Adrenal gland (tissue), 5 donors: Measurements from ENCODE around the gene SPATS1.

Source experiments
- POLR2A ChIP-seq, 2 donors: fragments of 450-650 bp; IDR thresholded peaks; one replicate each; pipeline ENCODE4 v1.6.1; 2017; ENCODE audit warnings: antibody characterized with exemption in 2 of 2, mild to moderate bottlenecking in 2 of 2, moderate library complexity in 1 of 2
- TF ChIP-seq, protein P1 (sequence below), 6 experiments: fragments of 450-650 bp in 4 of 6; fragments of 200-600 bp in 2 of 6; sonication (generic) in 1 of 6; IDR thresholded peaks; 1 replicate in 5 of 6; 2 replicates in 1 of 6; pipeline versions ENCODE4 v1.5.1 to v1.8.0; 2016 to 2021; ENCODE audit warnings: antibody characterized with exemption in 6 of 6, mild to moderate bottlenecking in 2 of 6, moderate library complexity in 1 of 6
- donor health status: DM: no; HTN: no; CAD: no.

DNA sequence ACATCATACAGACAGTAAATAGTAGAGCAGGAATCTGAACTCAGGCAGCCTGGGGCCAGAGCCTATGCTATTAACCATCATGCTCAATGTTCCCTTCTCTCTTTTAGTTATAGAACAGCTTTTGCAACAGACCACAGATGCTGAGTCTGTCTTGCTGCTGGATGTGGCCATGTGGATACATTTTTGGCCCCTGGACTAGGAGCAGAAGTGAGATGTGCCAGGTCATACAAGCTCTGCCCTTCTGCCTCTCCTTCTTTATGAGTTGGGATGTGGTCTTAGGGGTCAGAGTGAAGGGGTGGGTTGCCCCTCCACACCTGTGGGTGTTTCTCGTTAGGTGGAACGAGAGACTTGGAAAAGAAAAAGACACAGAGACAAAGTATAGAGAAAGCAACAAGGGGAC, 14.7 kb upstream of the SPATS1 start:
- TF ChIP-seq, protein P1, sequence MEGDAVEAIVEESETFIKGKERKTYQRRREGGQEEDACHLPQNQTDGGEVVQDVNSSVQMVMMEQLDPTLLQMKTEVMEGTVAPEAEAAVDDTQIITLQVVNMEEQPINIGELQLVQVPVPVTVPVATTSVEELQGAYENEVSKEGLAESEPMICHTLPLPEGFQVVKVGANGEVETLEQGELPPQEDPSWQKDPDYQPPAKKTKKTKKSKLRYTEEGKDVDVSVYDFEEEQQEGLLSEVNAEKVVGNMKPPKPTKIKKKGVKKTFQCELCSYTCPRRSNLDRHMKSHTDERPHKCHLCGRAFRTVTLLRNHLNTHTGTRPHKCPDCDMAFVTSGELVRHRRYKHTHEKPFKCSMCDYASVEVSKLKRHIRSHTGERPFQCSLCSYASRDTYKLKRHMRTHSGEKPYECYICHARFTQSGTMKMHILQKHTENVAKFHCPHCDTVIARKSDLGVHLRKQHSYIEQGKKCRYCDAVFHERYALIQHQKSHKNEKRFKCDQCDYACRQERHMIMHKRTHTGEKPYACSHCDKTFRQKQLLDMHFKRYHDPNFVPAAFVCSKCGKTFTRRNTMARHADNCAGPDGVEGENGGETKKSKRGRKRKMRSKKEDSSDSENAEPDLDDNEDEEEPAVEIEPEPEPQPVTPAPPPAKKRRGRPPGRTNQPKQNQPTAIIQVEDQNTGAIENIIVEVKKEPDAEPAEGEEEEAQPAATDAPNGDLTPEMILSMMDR (IDR thresholded peaks at IDR 0.05): no peak
- no peak for TF ChIP-seq POLR2A (IDR thresholded peaks at IDR 0.05)
